Measurements from ENCODE around the gene PTGIS. TPM values are rescaled to one million over a fixed set of nuclear protein-coding genes. Genes with fewer than 3 reads are reported as not detected.

Gene PTGIS
- total and polyA plus RNA-seq, 2 donors (not counting 3 experiments of a cell fraction or from before 2014, with no cell fraction given) = 6.2 to 11.8 TPM

- POLR2A ChIA-PET = interaction anchor here (0.7 kb wide), 1 partner anchor 18 kb away, joined by 4 read pairs; no protein-coding TSS in a partner anchor
- Histone ChIP-seq H3K9ac (replicated peaks; ENCODE audit: extremely low read depth, insufficient read depth, low read length) (no peak overlapping the region), H3K27ac (ENCODE audit: insufficient read depth, low read depth, low read length) (no peak overlapping the region), H2AFZ (ENCODE audit: low read depth, low read length) (no peak overlapping the region), H3K4me1 (ENCODE audit: control insufficient read depth, extremely low read depth, insufficient read depth, low read length) (no peaks in the 10 kb centered on the region), H3K4me2 (ENCODE audit: insufficient read depth, low read length) (no peak overlapping the region), H3K36me3 (ENCODE audit: control insufficient read depth in 2 of 2, extremely low read depth in 1 of 2, insufficient read depth in 2 of 2, low read length in 2 of 2) (no peaks in the 10 kb centered on the region), H3K27me3 (ENCODE audit: control insufficient read depth in 2 of 2, insufficient read depth in 2 of 2, low read length in 2 of 2) (no peaks in the 10 kb centered on the region), H4K20me1 (replicated peaks; ENCODE audit: control insufficient read depth, extremely low read depth, insufficient read depth, low read length) (no peaks in the 10 kb centered on the region), H3K79me2 (ENCODE audit: control insufficient read depth, insufficient read depth, low read length) (no peaks in the 10 kb centered on the region), H3K4me3 (replicated peaks in 1 of 3; ENCODE audit: insufficient read depth in 1 of 3, low read depth in 1 of 3, low read length in 3 of 3) (no peak overlapping the region), H3K9me1 (replicated peaks; ENCODE audit: control insufficient read depth, extremely low read depth, insufficient read depth, low read length) (no peaks in the 10 kb centered on the region), H3K9me3 (replicated peaks; ENCODE audit: control insufficient read depth, insufficient read depth, low read length) (peaks cover 2% of the 10 kb centered on the region)
- CTCF ChIA-PET = interaction anchor here (0.8 to 6.8 kb wide), 8 partner anchors 8 to 39 kb away, joined by 3 to 45 read pairs (median 3); no protein-coding TSS in a partner anchor
- peak; percentile 74 for DNase-seq (ENCODE audit: low read depth, low spot score)
- FAIRE-seq = no peak
- BruUV-seq (replicated peaks) = no TSS peak
- dilution Hi-C loops (cut with MboI; ENCODE audit: extremely low pct_ligation_motif_present, low sequenced_read_pairs) (no loop called here), intact Hi-C loops (cut with micrococcal nuclease) (no loop called here)
- TF ChIP-seq JUN (IDR thresholded peaks at IDR 0.05; ENCODE audit: borderline replicate concordance, insufficient read depth, insufficient read length, low read depth) = no peak
- TF ChIP-seq CTCF (IDR thresholded peaks at IDR 0.05; ENCODE audit: extremely low read depth in 1 of 2, insufficient read depth in 1 of 2, low read depth in 1 of 2, low read length in 2 of 2) = no peak
- no peak for TF ChIP-seq GATA2 (IDR thresholded peaks at IDR 0.05; ENCODE audit: insufficient read depth, insufficient read length, low read depth, low read length)
- no peak for TF ChIP-seq MYC (IDR thresholded peaks at IDR 0.05; ENCODE audit: low read depth, low read length)
- no peak for TF ChIP-seq POLR2AphosphoS5 (IDR thresholded peaks at IDR 0.05; ENCODE audit: insufficient read depth, low read depth, low read length)
- TF ChIP-seq POLR2A (IDR thresholded peaks at IDR 0.05; ENCODE audit: low read depth, low read length) = no peak
- TF ChIP-seq FOS (IDR thresholded peaks at IDR 0.05; ENCODE audit: borderline replicate concordance, insufficient read depth, low read length) = no peak
Measured at GRCh38 chr20:49579874-49580812, 12.2 kb upstream of the PTGIS start.
